ENCODE measurements around the gene KCNJ14.

DNA sequence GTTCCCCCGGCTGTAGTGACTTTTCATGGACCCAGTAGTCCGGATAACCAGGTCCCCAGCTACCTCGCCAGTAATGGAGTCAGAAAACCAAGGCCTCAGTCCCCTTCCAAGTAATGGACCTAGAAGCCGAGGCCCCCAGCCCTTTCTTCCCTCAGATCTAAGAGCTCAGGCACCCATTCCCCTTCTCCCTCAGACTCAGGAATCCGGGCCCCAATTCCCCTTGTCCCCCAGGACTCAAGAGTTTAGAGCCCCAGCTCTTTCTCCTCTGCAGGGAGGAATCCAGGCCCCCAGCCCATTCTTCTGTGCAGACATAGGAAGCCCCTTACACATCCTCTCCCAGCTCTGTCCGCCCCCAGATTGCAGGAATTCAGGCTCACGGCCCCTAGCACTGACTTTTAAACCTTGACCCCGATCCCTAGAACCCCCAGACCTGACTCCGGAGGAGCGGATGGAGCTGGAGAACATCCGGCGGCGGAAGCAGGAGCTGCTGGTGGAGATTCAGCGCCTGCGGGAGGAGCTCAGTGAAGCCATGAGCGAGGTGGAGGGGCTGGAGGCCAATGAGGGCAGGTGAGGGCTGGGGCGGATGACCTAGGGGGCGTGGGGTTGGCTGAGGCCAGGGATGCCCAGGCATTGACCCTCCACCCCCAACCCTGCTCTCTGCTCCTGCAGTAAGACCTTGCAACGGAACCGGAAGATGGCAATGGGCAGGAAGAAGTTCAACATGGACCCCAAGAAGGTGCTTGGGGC, 14.7 kb downstream of the KCNJ14 start:
- TF ChIP-seq EZH2 (IDR thresholded peaks at IDR 0.05; ENCODE audit: borderline replicate concordance, low read depth, low read length, severe bottlenecking): no peak
- TF ChIP-seq CTCF (IDR thresholded peaks at IDR 0.05; ENCODE audit: borderline replicate concordance, extremely low read depth, low read length, poor library complexity, severe bottlenecking): no peak
